Measurements from ENCODE around the gene IDH3A. TPM values are rescaled to one million over a fixed set of nuclear protein-coding genes. Genes with fewer than 3 reads are reported as not detected.

IDH3A gene
- total and polyA plus RNA-seq, 2 donors (not counting 1 experiment from before 2014, with no cell fraction given) = 24.9 to 65.0 TPM

GRCh38 chr15:78110096-78110495 lies 39.1 kb upstream of the IDH3A start:
- H3K27me3 ChIP-seq (ENCODE audit: control insufficient read depth, insufficient read depth, low read length) = peaks cover 3% of the 10 kb centered on the region
- H2AFZ ChIP-seq (ENCODE audit: low read length) = no peak overlapping the region
- H4K20me1 ChIP-seq (ENCODE audit: control insufficient read depth, extremely low read depth, insufficient read depth, low read length) = no peaks in the 10 kb centered on the region
- H3K36me3 ChIP-seq (ENCODE audit: control insufficient read depth, insufficient read depth, low read length) = no peaks in the 10 kb centered on the region
- no peak overlapping the region for H3K9ac ChIP-seq (ENCODE audit: insufficient read depth, low read length)
- no peak for TF ChIP-seq CTCF (conservative IDR thresholded peaks at IDR 0.05 in 1 of 2, IDR thresholded peaks at IDR 0.05 in 1 of 2; ENCODE audit: low read depth in 1 of 2, low read length in 2 of 2)
- no peaks in the 10 kb centered on the region for H3K9me3 ChIP-seq (ENCODE audit: control insufficient read depth, insufficient read depth, low read depth, low read length)
- H3K4me1 ChIP-seq (ENCODE audit: control insufficient read depth, extremely low read depth, insufficient read depth, low read length) = peaks cover 3% of the 10 kb centered on the region
- no peak for DNase-seq (ENCODE audit: low read depth in 2 of 2)
- H3K79me2 ChIP-seq (ENCODE audit: control insufficient read depth, insufficient read depth, low read length) = no peaks in the 10 kb centered on the region
- H3K4me3 ChIP-seq (replicated peaks in 1 of 4; ENCODE audit: control extremely low read depth in 1 of 4, insufficient read depth in 1 of 4, low read depth in 3 of 4, low read length in 4 of 4) = no peak overlapping the region
- H3K4me2 ChIP-seq (ENCODE audit: extremely low read depth, insufficient read depth, low read length) = no peak overlapping the region
- no peak overlapping the region for H3K27ac ChIP-seq (ENCODE audit: insufficient read depth, low read length)

GRCh38 chr15:78110916-78111475 lies 38.2 kb upstream of the IDH3A start:
- no peak for DNase-seq (ENCODE audit: low read depth in 2 of 2)
- Histone ChIP-seq H3K79me2 (ENCODE audit: control insufficient read depth, insufficient read depth, low read length) (no peaks in the 10 kb centered on the region), H3K9me3 (ENCODE audit: control insufficient read depth, insufficient read depth, low read depth, low read length) (no peaks in the 10 kb centered on the region), H3K27me3 (ENCODE audit: control insufficient read depth, insufficient read depth, low read length) (peaks cover 3% of the 10 kb centered on the region), H3K4me2 (ENCODE audit: extremely low read depth, insufficient read depth, low read length) (no peak overlapping the region), H3K36me3 (ENCODE audit: control insufficient read depth, insufficient read depth, low read length) (no peaks in the 10 kb centered on the region), H3K4me3 (replicated peaks in 1 of 4; ENCODE audit: control extremely low read depth in 1 of 4, insufficient read depth in 1 of 4, low read depth in 3 of 4, low read length in 4 of 4) (no peak overlapping the region), H3K9ac (ENCODE audit: insufficient read depth, low read length) (no peak overlapping the region), H2AFZ (ENCODE audit: low read length) (no peak overlapping the region), H3K27ac (ENCODE audit: insufficient read depth, low read length) (no peak overlapping the region), H4K20me1 (ENCODE audit: control insufficient read depth, extremely low read depth, insufficient read depth, low read length) (no peaks in the 10 kb centered on the region), H3K4me1 (ENCODE audit: control insufficient read depth, extremely low read depth, insufficient read depth, low read length) (peaks cover under 1% of the 10 kb centered on the region)
- no peak for TF ChIP-seq CTCF (conservative IDR thresholded peaks at IDR 0.05 in 1 of 2, IDR thresholded peaks at IDR 0.05 in 1 of 2; ENCODE audit: low read depth in 1 of 2, low read length in 2 of 2)
- no peak for TF ChIP-seq EZH2 (IDR thresholded peaks at IDR 0.05; ENCODE audit: low read length, missing control alignments)

- Histone ChIP-seq H3K27ac (ENCODE audit: insufficient read depth, low read length) (no peak overlapping the region), H3K4me2 (ENCODE audit: extremely low read depth, insufficient read depth, low read length) (no peak overlapping the region), H3K27me3 (ENCODE audit: control insufficient read depth, insufficient read depth, low read length) (peaks cover 3% of the 10 kb centered on the region), H2AFZ (ENCODE audit: low read length) (no peak overlapping the region), H3K4me3 (replicated peaks in 1 of 4; ENCODE audit: control extremely low read depth in 1 of 4, insufficient read depth in 1 of 4, low read depth in 3 of 4, low read length in 4 of 4) (no peak overlapping the region), H3K79me2 (ENCODE audit: control insufficient read depth, insufficient read depth, low read length) (no peaks in the 10 kb centered on the region), H4K20me1 (ENCODE audit: control insufficient read depth, extremely low read depth, insufficient read depth, low read length) (no peaks in the 10 kb centered on the region), H3K4me1 (ENCODE audit: control insufficient read depth, extremely low read depth, insufficient read depth, low read length) (no peaks in the 10 kb centered on the region), H3K9ac (ENCODE audit: insufficient read depth, low read length) (no peak overlapping the region), H3K36me3 (ENCODE audit: control insufficient read depth, insufficient read depth, low read length) (no peaks in the 10 kb centered on the region), H3K9me3 (ENCODE audit: control insufficient read depth, insufficient read depth, low read depth, low read length) (no peaks in the 10 kb centered on the region)
- no peak for DNase-seq (ENCODE audit: low read depth in 2 of 2)
- TF ChIP-seq EZH2 (IDR thresholded peaks at IDR 0.05; ENCODE audit: low read length, missing control alignments) = no peak
- TF ChIP-seq CTCF (conservative IDR thresholded peaks at IDR 0.05 in 1 of 2, IDR thresholded peaks at IDR 0.05 in 1 of 2; ENCODE audit: low read depth in 1 of 2, low read length in 2 of 2) = no peak
Observed at GRCh38 chr15:78111788-78112187, 37.4 kb upstream of the IDH3A start.

Measured in fibroblast of lung (primary cell).